Endothelial cell of umbilical vein (primary cell): ENCODE data around the gene SERPINA7. TPM values are rescaled to one million over a fixed set of nuclear protein-coding genes. Genes with fewer than 3 reads are reported as not detected.

ENCODE experiments used
- BruUV-seq: library from RNA; stranded (reverse); fragments of 400-500 nt; replicated peaks from 2 replicates; lab custom pipeline; 2021; lab: Mats Ljungman, UMichigan
- CTCF ChIA-PET: fragments of 300-600, 350-600 bp; sonication (Branson Sonifier 250); formaldehyde crosslinking; loops from one replicate; lab custom pipeline; 2021; ENCODE audit warnings: antibody characterized with exemption, inconsistent platforms; lab: Charles Lee
- POLR2A ChIA-PET: fragments of 300-600, 350-600 bp; sonication (Branson Sonifier 250); formaldehyde crosslinking; loops from one replicate; lab custom pipeline; 2021; ENCODE audit warnings: antibody characterized with exemption, inconsistent platforms; lab: Charles Lee
- DNase-seq: peaks from one replicate; pipeline ENCODE4 v3.0.0-alpha.2; 2011; ENCODE audit warnings: low read depth, low spot score
- FAIRE-seq: peaks from 2 replicates; lab custom pipeline; 2011; peaks lifted over from hg19 to GRCh38; lab: Jason Lieb, UNC
- H2AFZ ChIP-seq: 2 replicates; pipeline ENCODE4 v1.6.0; 2012; ENCODE audit warnings: low read depth, low read length, control low read depth, inconsistent platforms
- H3K27ac ChIP-seq: 2 replicates; pipeline ENCODE4 v1.5.1; 2011; ENCODE audit warnings: low read depth, mild to moderate bottlenecking, control low read depth, low read length, moderate library complexity; ENCODE audit not compliant: insufficient read depth
- H3K27me3 ChIP-seq, 2 experiments: 2 replicates each; pipeline versions ENCODE4 v1.6.0 to v1.6.1; 2011; ENCODE audit warnings: low read length in 2 of 2, mixed read lengths in 1 of 2; ENCODE audit not compliant: control insufficient read depth in 2 of 2, insufficient read depth in 2 of 2
- H3K36me3 ChIP-seq, 2 experiments: 2 replicates in 1 of 2; 3 replicates in 1 of 2; pipeline ENCODE4 v1.5.1; 2011; ENCODE audit warnings: low read length in 2 of 2, mild to moderate bottlenecking in 1 of 2, moderate library complexity in 1 of 2; ENCODE audit not compliant: control insufficient read depth in 2 of 2, insufficient read depth in 2 of 2; ENCODE audit errors: extremely low read depth in 1 of 2
- H3K4me1 ChIP-seq: 3 replicates; pipeline ENCODE4 v1.5.1; 2011; ENCODE audit warnings: mild to moderate bottlenecking, low read length; ENCODE audit not compliant: control insufficient read depth, insufficient read depth; ENCODE audit errors: extremely low read depth
- H3K4me2 ChIP-seq: 2 replicates; pipeline ENCODE4 v1.6.1; 2011; ENCODE audit warnings: low read length, control low read depth, mixed read lengths; ENCODE audit not compliant: insufficient read depth
- H3K4me3 ChIP-seq, 3 experiments: fragments of 200-600 bp in 1 of 3; sonication (generic), shearing (Covaris generic) in 1 of 3; replicated peaks in 1 of 3; 2 replicates each; pipeline ENCODE4 v1.5.1; 2011 to 2016; ENCODE audit warnings: control low read depth in 3 of 3, low read length in 3 of 3, mild to moderate bottlenecking in 2 of 3, inconsistent platforms in 1 of 3, low read depth in 1 of 3, moderate library complexity in 1 of 3; ENCODE audit not compliant: insufficient read depth in 1 of 3
- H3K79me2 ChIP-seq: 2 replicates; pipeline ENCODE4 v1.6.0; 2012; ENCODE audit warnings: low read length, inconsistent platforms; ENCODE audit not compliant: control insufficient read depth, insufficient read depth
- H3K9ac ChIP-seq: replicated peaks from 2 replicates; pipeline ENCODE3; 2011; ENCODE audit warnings: low read length, control low read depth; ENCODE audit not compliant: insufficient read depth; ENCODE audit errors: extremely low read depth
- H3K9me1 ChIP-seq: replicated peaks from 3 replicates; pipeline ENCODE4 v1.6.0; 2011; ENCODE audit warnings: mild to moderate bottlenecking, low read length; ENCODE audit not compliant: control insufficient read depth, insufficient read depth; ENCODE audit errors: extremely low read depth
- H3K9me3 ChIP-seq: replicated peaks from 2 replicates; pipeline ENCODE4 v1.5.1; 2012; ENCODE audit warnings: low read length, inconsistent platforms; ENCODE audit not compliant: control insufficient read depth, insufficient read depth
- H4K20me1 ChIP-seq: replicated peaks from 2 replicates; pipeline ENCODE3; 2011; ENCODE audit warnings: mild to moderate bottlenecking, low read length; ENCODE audit not compliant: control insufficient read depth, insufficient read depth; ENCODE audit errors: extremely low read depth
- FOS ChIP-seq: IDR thresholded peaks from 2 replicates; pipeline ENCODE4 v1.6.1; 2011; ENCODE audit warnings: mild to moderate bottlenecking, low read length, moderate library complexity, borderline replicate concordance; ENCODE audit not compliant: insufficient read depth
- GATA2 ChIP-seq: IDR thresholded peaks from 2 replicates; pipeline ENCODE4 v1.7.0; 2011; ENCODE audit warnings: low read depth, mild to moderate bottlenecking, moderate library complexity, mixed read lengths, low read length; ENCODE audit not compliant: insufficient read length, insufficient read depth
- JUN ChIP-seq: IDR thresholded peaks from 2 replicates; pipeline ENCODE4 v1.6.1; 2011; ENCODE audit warnings: borderline replicate concordance, low read depth; ENCODE audit not compliant: insufficient read length, insufficient read depth
- MYC ChIP-seq: IDR thresholded peaks from one replicate; pipeline ENCODE4 v1.6.1; 2011; ENCODE audit warnings: mild to moderate bottlenecking, low read depth, low read length
- POLR2A ChIP-seq: IDR thresholded peaks from 2 replicates; pipeline ENCODE4 v1.6.1; 2012; ENCODE audit warnings: low read depth, mild to moderate bottlenecking, control low read depth, low read length
- POLR2AphosphoS5 ChIP-seq: IDR thresholded peaks from 2 replicates; pipeline ENCODE4 v1.6.1; 2012; ENCODE audit warnings: low read depth, mild to moderate bottlenecking, control low read depth, low read length, moderate library complexity; ENCODE audit not compliant: insufficient read depth
- dilution Hi-C: fragments of 300-500 bp; cut with MboI; formaldehyde crosslinking; loops from one replicate; pipeline ENCODE4 v1.15.0; 2019; ENCODE audit warnings: low sequenced_read_pairs; ENCODE audit not compliant: extremely low pct_ligation_motif_present
- intact Hi-C: fragments of 100-400 bp; cut with micrococcal nuclease; formaldehyde crosslinking; loops from one replicate; pipeline ENCODE4 v1.10.0; 2022
- polyA plus RNA-seq, 4 experiments: library from polyadenylated mRNA; depleted of rRNA in 3 of 4; stranded (reverse) in 3 of 4; unstranded in 1 of 4; fragments of >200 nt; gene quantifications; 2 replicates each; pipeline versions ENCODE4 v1.2.1 to v1.2.3, GENCODE V29; 2011 to 2012; ENCODE audit warnings: missing spikeins in 1 of 4
- total RNA-seq: library from RNA; stranded (reverse); gene quantifications from 2 replicates; pipeline ENCODE4 v1.2.3, GENCODE V29; 2021
- TF ChIP-seq, protein P1 (sequence below), 2 donors: IDR thresholded peaks; 1 replicate in 1 of 2; 2 replicates in 1 of 2; pipeline ENCODE4 v1.5.1; 2011; ENCODE audit warnings: low read length in 2 of 2, mild to moderate bottlenecking in 2 of 2, moderate library complexity in 2 of 2, control low read depth in 1 of 2, inconsistent platforms in 1 of 2, low read depth in 1 of 2; ENCODE audit not compliant: insufficient read depth in 1 of 2; ENCODE audit errors: extremely low read depth in 1 of 2
- TF ChIP-seq, protein P2 (sequence below): IDR thresholded peaks from 2 replicates; pipeline ENCODE4 v1.6.1; 2011; ENCODE audit not compliant: insufficient read depth, insufficient read length

SERPINA7 gene
- total and polyA plus RNA-seq, 2 donors (not counting 3 experiments of a cell fraction or from before 2014, with no cell fraction given) = not detected

DNA sequence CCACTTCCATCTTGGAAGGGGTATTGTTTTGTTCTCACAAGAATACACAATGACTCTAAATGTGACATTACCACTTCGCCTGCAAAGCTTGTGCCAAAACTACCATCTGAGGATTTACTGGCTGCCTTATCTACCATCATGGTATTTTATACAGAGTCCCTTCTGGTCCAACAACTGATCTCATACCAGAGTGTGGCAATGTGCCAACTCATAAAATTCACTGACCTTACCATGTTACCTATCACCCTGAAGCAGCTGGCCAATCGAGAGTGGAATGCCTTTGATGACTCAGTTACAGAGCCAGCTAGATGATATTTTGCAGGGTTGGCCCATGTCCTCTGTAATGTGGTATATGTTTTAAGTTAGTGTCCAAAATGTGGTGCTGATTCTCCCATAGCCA is 3.8 kb upstream of the SERPINA7 start:
- no peaks in the 10 kb centered on the region for H3K4me1 ChIP-seq
- TF ChIP-seq MYC = no peak
- TF ChIP-seq, protein P1, sequence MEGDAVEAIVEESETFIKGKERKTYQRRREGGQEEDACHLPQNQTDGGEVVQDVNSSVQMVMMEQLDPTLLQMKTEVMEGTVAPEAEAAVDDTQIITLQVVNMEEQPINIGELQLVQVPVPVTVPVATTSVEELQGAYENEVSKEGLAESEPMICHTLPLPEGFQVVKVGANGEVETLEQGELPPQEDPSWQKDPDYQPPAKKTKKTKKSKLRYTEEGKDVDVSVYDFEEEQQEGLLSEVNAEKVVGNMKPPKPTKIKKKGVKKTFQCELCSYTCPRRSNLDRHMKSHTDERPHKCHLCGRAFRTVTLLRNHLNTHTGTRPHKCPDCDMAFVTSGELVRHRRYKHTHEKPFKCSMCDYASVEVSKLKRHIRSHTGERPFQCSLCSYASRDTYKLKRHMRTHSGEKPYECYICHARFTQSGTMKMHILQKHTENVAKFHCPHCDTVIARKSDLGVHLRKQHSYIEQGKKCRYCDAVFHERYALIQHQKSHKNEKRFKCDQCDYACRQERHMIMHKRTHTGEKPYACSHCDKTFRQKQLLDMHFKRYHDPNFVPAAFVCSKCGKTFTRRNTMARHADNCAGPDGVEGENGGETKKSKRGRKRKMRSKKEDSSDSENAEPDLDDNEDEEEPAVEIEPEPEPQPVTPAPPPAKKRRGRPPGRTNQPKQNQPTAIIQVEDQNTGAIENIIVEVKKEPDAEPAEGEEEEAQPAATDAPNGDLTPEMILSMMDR (IDR thresholded peaks at IDR 0.05; ENCODE audit: extremely low read depth in 1 of 2, insufficient read depth in 1 of 2, low read depth in 1 of 2, low read length in 2 of 2) = no peak
- TF ChIP-seq POLR2AphosphoS5 = no peak
- no peak for TF ChIP-seq FOS
- TF ChIP-seq, protein P2, sequence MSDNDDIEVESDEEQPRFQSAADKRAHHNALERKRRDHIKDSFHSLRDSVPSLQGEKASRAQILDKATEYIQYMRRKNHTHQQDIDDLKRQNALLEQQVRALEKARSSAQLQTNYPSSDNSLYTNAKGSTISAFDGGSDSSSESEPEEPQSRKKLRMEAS = no peak
- no peak for TF ChIP-seq JUN
- no peak for TF ChIP-seq GATA2
- TF ChIP-seq POLR2A = no peak
- dilution Hi-C loops = no loop called here
- H3K9ac ChIP-seq = no peak overlapping the region
- H3K36me3 ChIP-seq = no peaks in the 10 kb centered on the region
- H3K4me2 ChIP-seq = no peak overlapping the region
- H3K27ac ChIP-seq = no peak overlapping the region
- H3K9me3 ChIP-seq = no peaks in the 10 kb centered on the region
- ChIA-PET POLR2A (no interaction called here), CTCF (no interaction called here)
- no peak overlapping the region for H2AFZ ChIP-seq
- no peaks in the 10 kb centered on the region for H3K79me2 ChIP-seq
- intact Hi-C loops = no loop called here
- FAIRE-seq (no peak), DNase-seq (no peak)
- no peak overlapping the region for H3K4me3 ChIP-seq
- no peaks in the 10 kb centered on the region for H3K27me3 ChIP-seq
- no TSS peak for BruUV-seq
- H3K9me1 ChIP-seq = no peaks in the 10 kb centered on the region
- H4K20me1 ChIP-seq = no peaks in the 10 kb centered on the region
